TTC549 (cell line): Measurements from ENCODE around the gene TSPAN5.
"Not testable (repeated sequence)": the region's sequence is repeated elsewhere in the genome, so short reads cannot be mapped to it uniquely, and the experiment has no call there.

ENCODE experiments used
- FAIRE-seq: peaks from 2 replicates; lab custom pipeline; 2012; peaks lifted over from hg19 to GRCh38; lab: Jason Lieb, UNC

The TSPAN5 gene

GRCh38 chr4:98546910-98547594 lies 111.4 kb downstream of the TSPAN5 start:
- no peak for FAIRE-seq

GRCh38 chr4:98544818-98545414 lies 113.5 kb downstream of the TSPAN5 start:
- no peak for FAIRE-seq

GRCh38 chr4:98544141-98544817 lies 114.1 kb downstream of the TSPAN5 start:
- FAIRE-seq: no peak

GRCh38 chr4:98542011-98542410 lies 116.4 kb downstream of the TSPAN5 start:
- no peak for FAIRE-seq

GRCh38 chr4:98540803-98541202 lies 117.6 kb downstream of the TSPAN5 start:
- no peak for FAIRE-seq

- no peak for FAIRE-seq
These were observed 118.7 kb downstream of the TSPAN5 start for GRCh38 chr4:98539741-98540140.

- FAIRE-seq: no peak
These were observed 119.1 kb downstream of the TSPAN5 start for GRCh38 chr4:98539299-98539698.

GRCh38 chr4:98536631-98537030 lies 121.8 kb downstream of the TSPAN5 start:
- no peak for FAIRE-seq

- not testable (repeated sequence) for FAIRE-seq
These were observed 124.3 kb downstream of the TSPAN5 start for GRCh38 chr4:98534146-98534545.

- no peak for FAIRE-seq
These were observed 127.8 kb downstream of the TSPAN5 start for GRCh38 chr4:98530572-98530971.

- no peak for FAIRE-seq
These were observed 128.3 kb downstream of the TSPAN5 start for GRCh38 chr4:98529970-98530569.

GRCh38 chr4:98528882-98529281 lies 129.5 kb downstream of the TSPAN5 start:
- no peak for FAIRE-seq

- no peak for FAIRE-seq
These were observed 130.7 kb downstream of the TSPAN5 start for GRCh38 chr4:98527534-98528269.

GRCh38 chr4:98524230-98524629 lies 134.2 kb downstream of the TSPAN5 start:
- no peak for FAIRE-seq

- FAIRE-seq: no peak
These were observed 135.6 kb downstream of the TSPAN5 start for GRCh38 chr4:98522636-98523395.

GRCh38 chr4:98522062-98522461 lies 136.3 kb downstream of the TSPAN5 start:
- no peak for FAIRE-seq

- no peak for FAIRE-seq
These were observed 136.9 kb downstream of the TSPAN5 start for GRCh38 chr4:98521486-98521885.

GRCh38 chr4:98519268-98519977 lies 139.0 kb downstream of the TSPAN5 start:
- no peak for FAIRE-seq

GRCh38 chr4:98518559-98519267 lies 139.7 kb downstream of the TSPAN5 start:
- FAIRE-seq: no peak
